Pancreas (tissue), 10 donors: ENCODE results near the gene MARCHF11. TPM values are rescaled to one million over a fixed set of nuclear protein-coding genes. Genes with fewer than 3 reads are reported as not detected.

Experiments
- ATAC-seq, 4 donors: fragments of 200-7000 bp; cut with Tn5 transposase; one replicate each; pipeline versions ENCODE4 v1.8.0 to v1.9.1; 2020; ENCODE audit warnings: mild to moderate bottlenecking in 4 of 4, moderate library complexity in 4 of 4
- DNase-seq, 6 donors: peaks; one replicate each; pipeline ENCODE4 v3.0.0-alpha.2; 2020
- FAIRE-seq: peaks from 2 replicates; lab custom pipeline; 2012; peaks lifted over from hg19 to GRCh38; lab: Jason Lieb, UNC
- H3K27ac ChIP-seq, 4 donors: fragments of 200-600 bp; sonication (generic); 1 replicate in 3 of 4; 2 replicates in 1 of 4; pipeline versions ENCODE4 v1.5.0 to v1.8.0; 2020
- H3K27me3 ChIP-seq, 4 donors: fragments of 200-600 bp; one replicate each; pipeline ENCODE4 v1.8.0; 2021
- H3K36me3 ChIP-seq, 3 donors: fragments of 200-600 bp; sonication (generic) in 1 of 3; one replicate each; pipeline versions ENCODE4 v1.5.0 to v1.8.0; 2020 to 2021
- H3K4me1 ChIP-seq, 3 donors: fragments of 200-600 bp; one replicate each; pipeline ENCODE4 v1.8.0; 2021
- H3K4me3 ChIP-seq, 4 donors: fragments of 200-600 bp; sonication (generic) in 2 of 4; one replicate each; pipeline versions ENCODE4 v1.5.0 to v1.8.0; 2020 to 2021
- H3K9me3 ChIP-seq, 4 donors: fragments of 200-600 bp; one replicate each; pipeline ENCODE4 v1.8.0; 2021
- WGBS, 2 donors: extraction: QIAGEN DNeasy Blood & Tissue Kit; methylation state at CpG; one replicate each; pipeline ENCODE4 v1.1.7; 2013; 5-methylcytosine and 5-hydroxymethylcytosine counted together
- intact Hi-C, 3 donors: fragments of 100-400 bp; cut with DNase I; formaldehyde crosslinking; loops; one replicate each; pipeline versions ENCODE4 v1.11.1 to v1.14.2; 2022
- polyA plus RNA-seq, 2 donors: library from polyadenylated mRNA; stranded (reverse); fragments of 200-250 nt; gene quantifications; one replicate each; pipeline ENCODE4 v1.2.3, GENCODE V29; 2013
- total RNA-seq, 6 donors: library from RNA; stranded (reverse); fragmentation: NEBNext Ultra II Directional in 4 of 6; extraction: Animal tissue kit (Norgen Biotek cat#: 25700) in 4 of 6; gene quantifications; one replicate each; pipeline versions ENCODE4 v1.2.1 to v1.2.4, GENCODE V29; 2021 to 2023
- TF ChIP-seq, protein P1 (sequence below), 4 donors: fragments of 200-600 bp; sonication (generic) in 3 of 4; IDR thresholded peaks; one replicate each; pipeline versions ENCODE4 v1.5.0 to v1.8.0; 2021; ENCODE audit warnings: antibody characterized with exemption in 4 of 4
- donor health status: healthy with polysubstance abuse.
- donor health status: DM: no; HTN: no; CAD: no; lungs with moderate emphysema.
- donor health status: DM: no; HTN: no; CAD: no.
- donor health status: control.
- donor health status: control.
- donor health status: Bipolar disorder and iron deficiency.
- donor health status: DM: yes; HTN: yes; CAD: no.
- donor health status: DM: no; HTN: no; CAD: no.
- donor health status: DM: no; HTN: no; CAD: no.
- donor health status: DM: yes; HTN: yes; CAD: no.

Gene MARCHF11, protein sequence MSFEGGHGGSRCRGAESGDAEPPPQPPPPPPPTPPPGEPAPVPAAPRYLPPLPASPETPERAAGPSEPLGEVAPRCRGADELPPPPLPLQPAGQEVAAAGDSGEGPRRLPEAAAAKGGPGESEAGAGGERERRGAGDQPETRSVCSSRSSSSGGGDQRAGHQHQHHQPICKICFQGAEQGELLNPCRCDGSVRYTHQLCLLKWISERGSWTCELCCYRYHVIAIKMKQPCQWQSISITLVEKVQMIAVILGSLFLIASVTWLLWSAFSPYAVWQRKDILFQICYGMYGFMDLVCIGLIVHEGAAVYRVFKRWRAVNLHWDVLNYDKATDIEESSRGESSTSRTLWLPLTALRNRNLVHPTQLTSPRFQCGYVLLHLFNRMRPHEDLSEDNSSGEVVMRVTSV
- 1 to 10 TPM in 1 of 6 donors, under 1 TPM in 5; 0.19 to 2.6 (median 0.34) TPM for total RNA-seq
- polyA plus RNA-seq: under 1 TPM; 0.63 to 0.68 TPM

DNA sequence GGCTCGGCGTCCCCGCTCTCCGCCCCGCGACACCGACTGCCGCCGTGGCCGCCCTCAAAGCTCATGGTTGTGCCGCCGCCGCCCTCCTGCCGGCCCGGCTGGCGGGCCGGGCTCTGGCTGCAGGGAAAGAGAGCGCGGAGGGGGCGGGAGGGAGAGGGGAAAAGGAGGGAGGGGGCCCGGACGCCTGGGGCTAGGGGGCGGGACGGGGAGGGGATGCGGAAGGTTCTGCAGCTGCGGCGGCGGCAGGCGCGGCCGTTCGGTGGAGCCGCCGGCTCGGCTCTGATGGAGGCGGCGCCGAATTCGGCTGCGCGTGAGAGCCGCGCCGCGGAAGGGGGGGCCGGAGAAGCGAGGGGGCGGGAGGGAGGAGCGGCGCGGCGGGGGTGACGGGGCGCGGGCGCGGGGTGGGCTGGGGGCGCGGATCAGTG lies at the start of gene MARCHF11:
Gene MARCHF11 (minus strand): TSS at position 281 of the 425 bp plus-strand sequence. CDS start 216 bp downstream, at position 65.
- ATAC-seq (peak; percentile 31 to 66 (median 41)), FAIRE-seq (no peak), DNase-seq (peak; percentile 7 to 73 (median 31))
- intact Hi-C loops: no loop called here
- Histone ChIP-seq H3K27me3 (peaks cover 0 to 3% (median 0%) of the 10 kb centered on the region in 4 donors), H3K4me1 (no peaks in the 10 kb centered on the region), H3K27ac (no peak within 1 kb of the TSS), H3K4me3 (peak within 1 kb of the TSS; percentile 39 to 51 (median 41)), H3K9me3 (no peaks in the 10 kb centered on the region), H3K36me3 (no peaks in the 10 kb centered on the region)
- 2 to 8% methylated on average over 21 to 59 of the region's 59 CpGs for WGBS, 2 donors
- TF ChIP-seq, protein P1, sequence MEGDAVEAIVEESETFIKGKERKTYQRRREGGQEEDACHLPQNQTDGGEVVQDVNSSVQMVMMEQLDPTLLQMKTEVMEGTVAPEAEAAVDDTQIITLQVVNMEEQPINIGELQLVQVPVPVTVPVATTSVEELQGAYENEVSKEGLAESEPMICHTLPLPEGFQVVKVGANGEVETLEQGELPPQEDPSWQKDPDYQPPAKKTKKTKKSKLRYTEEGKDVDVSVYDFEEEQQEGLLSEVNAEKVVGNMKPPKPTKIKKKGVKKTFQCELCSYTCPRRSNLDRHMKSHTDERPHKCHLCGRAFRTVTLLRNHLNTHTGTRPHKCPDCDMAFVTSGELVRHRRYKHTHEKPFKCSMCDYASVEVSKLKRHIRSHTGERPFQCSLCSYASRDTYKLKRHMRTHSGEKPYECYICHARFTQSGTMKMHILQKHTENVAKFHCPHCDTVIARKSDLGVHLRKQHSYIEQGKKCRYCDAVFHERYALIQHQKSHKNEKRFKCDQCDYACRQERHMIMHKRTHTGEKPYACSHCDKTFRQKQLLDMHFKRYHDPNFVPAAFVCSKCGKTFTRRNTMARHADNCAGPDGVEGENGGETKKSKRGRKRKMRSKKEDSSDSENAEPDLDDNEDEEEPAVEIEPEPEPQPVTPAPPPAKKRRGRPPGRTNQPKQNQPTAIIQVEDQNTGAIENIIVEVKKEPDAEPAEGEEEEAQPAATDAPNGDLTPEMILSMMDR (IDR thresholded peaks at IDR 0.05): no peak

DNA sequence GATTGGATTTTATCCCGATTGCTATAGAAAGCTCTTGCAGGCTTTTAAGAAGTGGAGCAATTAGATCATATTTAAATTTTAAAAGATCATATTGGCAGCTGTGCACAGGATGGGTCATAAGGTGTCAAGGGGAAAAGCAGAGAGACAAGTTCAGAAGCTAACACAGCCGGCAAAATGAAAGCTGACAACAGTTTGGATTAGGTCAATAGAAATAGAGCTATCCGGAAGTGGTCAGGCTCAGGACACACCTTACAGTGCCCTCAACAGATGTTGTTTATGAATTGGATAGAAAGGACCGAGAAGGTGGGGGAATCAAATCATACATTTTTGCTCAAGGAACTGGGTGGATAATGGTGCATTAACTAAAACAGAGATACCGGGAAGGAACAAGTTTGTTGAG lies 46.3 kb upstream of the MARCHF11 start:
- no peak overlapping the region for H3K4me3 ChIP-seq
- H3K36me3 ChIP-seq: no peaks in the 10 kb centered on the region
- DNase-seq: no peak
- no peaks in the 10 kb centered on the region for H3K27me3 ChIP-seq
- H3K9me3 ChIP-seq: no peaks in the 10 kb centered on the region
- no peak overlapping the region for H3K27ac ChIP-seq
- 82 to 86% methylated on average over 5 of the region's 5 CpGs for WGBS, 2 donors
- H3K4me1 ChIP-seq: no peaks in the 10 kb centered on the region
- no peak for ATAC-seq
- intact Hi-C loops: no loop called here
- TF ChIP-seq, protein P1 (IDR thresholded peaks at IDR 0.05): no peak
- FAIRE-seq: no peak

DNA sequence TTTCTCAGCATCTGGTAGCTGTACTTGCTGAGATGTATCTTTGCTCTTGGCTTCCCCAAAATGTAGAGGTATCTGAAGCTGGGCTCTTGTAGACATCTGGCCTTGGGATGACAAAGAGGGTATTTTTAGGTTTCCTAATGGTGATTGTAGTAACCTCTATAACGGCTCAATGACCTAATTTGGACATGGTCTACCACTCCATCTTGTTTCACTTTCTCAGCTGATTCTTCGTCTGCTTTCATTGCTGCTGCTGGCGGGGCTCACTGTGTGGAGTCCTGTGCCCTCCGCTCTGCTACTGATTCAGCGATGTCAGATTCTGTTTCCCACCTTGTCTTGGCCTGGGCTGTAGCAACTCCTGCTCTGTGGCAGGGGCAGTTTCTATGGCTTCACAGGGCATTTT lies 12.7 kb upstream of the MARCHF11 start:
- WGBS, 2 donors: 60 to 83% methylated on average over 5 of the region's 5 CpGs
- no peak overlapping the region for H3K27ac ChIP-seq
- H3K4me1 ChIP-seq: no peaks in the 10 kb centered on the region
- H3K9me3 ChIP-seq: no peaks in the 10 kb centered on the region
- FAIRE-seq (no peak), DNase-seq (no peak), ATAC-seq (no peak)
- TF ChIP-seq, protein P1 (IDR thresholded peaks at IDR 0.05): no peak
- H3K4me3 ChIP-seq: no peak overlapping the region
- intact Hi-C loops: no loop called here
- H3K36me3 ChIP-seq: no peaks in the 10 kb centered on the region
- no peaks in the 10 kb centered on the region for H3K27me3 ChIP-seq

DNA sequence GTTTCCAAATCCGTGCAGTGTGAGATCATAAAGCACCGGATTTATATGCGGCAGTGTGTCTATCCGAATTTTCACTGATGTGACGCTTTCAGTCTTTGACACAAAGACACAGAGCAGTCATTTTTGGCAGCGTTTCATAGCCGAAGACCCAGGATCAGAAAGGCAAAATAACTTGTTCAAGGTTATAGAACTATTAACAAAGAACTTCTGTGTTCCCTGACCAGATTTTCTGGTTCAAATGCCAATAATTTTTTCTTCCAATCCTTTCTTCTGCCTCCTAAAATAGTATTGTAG lies 1.1 kb upstream of the MARCHF11 start:
- peak in 1 of 4 donors; percentile 2 for ATAC-seq

More for the DNA sequence above, 1.1 kb upstream of the MARCHF11 start:
- Histone ChIP-seq H3K9me3 (no peaks in the 10 kb centered on the region), H3K4me1 (no peaks in the 10 kb centered on the region), H3K4me3 (no peak overlapping the region), H3K27ac (no peak overlapping the region), H3K36me3 (no peaks in the 10 kb centered on the region), H3K27me3 (peaks cover 0 to 3% (median 0%) of the 10 kb centered on the region in 4 donors)
- FAIRE-seq (no peak), DNase-seq (no peak)
- 7 to 8% methylated on average over 7 of the region's 7 CpGs for WGBS, 2 donors
- intact Hi-C loops: no loop called here
- TF ChIP-seq, protein P1 (IDR thresholded peaks at IDR 0.05): no peak
